DMS153 treated with DMSO at 0.1 percent for 48 hours (cell line): ENCODE data around the gene HIC2.
"Not testable (repeated sequence)": the region's sequence is repeated elsewhere in the genome, so short reads cannot be mapped to it uniquely, and the experiment has no call there.

Experiments
- DNase-seq: peaks from one replicate; lab custom pipeline; 2025; ENCODE audit not compliant: unreplicated experiment; lab: John Stamatoyannopoulos, UW

HIC2 gene, protein sequence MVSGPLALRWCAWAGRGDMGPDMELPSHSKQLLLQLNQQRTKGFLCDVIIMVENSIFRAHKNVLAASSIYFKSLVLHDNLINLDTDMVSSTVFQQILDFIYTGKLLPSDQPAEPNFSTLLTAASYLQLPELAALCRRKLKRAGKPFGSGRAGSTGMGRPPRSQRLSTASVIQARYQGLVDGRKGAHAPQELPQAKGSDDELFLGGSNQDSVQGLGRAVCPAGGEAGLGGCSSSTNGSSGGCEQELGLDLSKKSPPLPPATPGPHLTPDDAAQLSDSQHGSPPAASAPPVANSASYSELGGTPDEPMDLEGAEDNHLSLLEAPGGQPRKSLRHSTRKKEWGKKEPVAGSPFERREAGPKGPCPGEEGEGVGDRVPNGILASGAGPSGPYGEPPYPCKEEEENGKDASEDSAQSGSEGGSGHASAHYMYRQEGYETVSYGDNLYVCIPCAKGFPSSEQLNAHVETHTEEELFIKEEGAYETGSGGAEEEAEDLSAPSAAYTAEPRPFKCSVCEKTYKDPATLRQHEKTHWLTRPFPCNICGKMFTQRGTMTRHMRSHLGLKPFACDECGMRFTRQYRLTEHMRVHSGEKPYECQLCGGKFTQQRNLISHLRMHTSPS

DNA sequence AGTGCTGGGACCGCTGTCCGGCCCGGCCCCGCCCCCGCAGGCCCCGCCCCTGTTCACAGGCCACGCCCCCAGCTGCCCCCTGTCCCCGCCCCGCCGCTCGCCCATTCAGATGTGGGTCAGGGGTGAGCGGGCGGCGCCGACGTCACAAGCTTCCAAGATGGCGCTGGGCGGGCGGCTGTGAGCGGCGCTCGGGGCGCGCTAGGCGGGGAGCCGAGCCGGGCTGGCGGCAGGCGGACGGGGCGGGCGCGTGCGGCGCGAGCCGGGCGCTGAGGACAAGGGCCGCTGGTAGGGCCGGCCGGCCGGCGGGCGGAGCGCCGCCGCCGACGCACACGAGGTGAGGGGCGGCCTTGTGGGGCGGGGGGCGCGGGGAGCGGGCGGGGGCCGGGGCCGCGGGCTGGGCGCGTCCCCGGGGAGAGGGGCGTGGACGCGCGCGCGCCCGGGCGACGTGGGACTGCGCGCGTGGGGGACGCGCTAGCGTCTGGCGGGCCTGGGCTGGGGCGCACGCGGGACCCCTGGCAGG, at the start of gene HIC2:
Gene HIC2 (plus strand): TSS at position 145 of the 520 bp plus-strand sequence. CDS start 25,461 bp downstream, outside the sequence.
- DNase-seq = not testable (repeated sequence)

- DNase-seq = not testable (repeated sequence)
These were observed 48.4 kb upstream of the HIC2 start for GRCh38 chr22:21368603-21369310.

DNA sequence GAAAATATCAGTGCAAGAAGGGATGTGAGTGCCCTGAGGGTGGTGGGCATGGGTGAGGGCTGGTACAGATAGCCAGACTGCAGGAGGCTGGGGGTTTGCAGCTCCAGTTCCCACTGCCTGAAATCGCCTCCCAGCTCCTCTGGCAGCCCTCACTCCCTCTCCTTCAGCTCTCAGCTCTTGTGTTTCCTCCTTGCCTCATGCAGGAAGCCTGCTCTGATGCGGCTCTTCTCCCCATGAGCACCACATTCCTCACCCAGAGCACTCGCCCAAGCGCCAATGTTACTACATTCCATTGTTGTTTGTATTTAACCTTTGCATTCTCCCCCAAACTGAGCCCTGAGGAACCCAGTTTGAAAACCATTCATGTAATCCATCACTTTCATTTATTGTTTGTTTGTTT, 41.3 kb upstream of the HIC2 start:
- not testable (repeated sequence) for DNase-seq

DNA sequence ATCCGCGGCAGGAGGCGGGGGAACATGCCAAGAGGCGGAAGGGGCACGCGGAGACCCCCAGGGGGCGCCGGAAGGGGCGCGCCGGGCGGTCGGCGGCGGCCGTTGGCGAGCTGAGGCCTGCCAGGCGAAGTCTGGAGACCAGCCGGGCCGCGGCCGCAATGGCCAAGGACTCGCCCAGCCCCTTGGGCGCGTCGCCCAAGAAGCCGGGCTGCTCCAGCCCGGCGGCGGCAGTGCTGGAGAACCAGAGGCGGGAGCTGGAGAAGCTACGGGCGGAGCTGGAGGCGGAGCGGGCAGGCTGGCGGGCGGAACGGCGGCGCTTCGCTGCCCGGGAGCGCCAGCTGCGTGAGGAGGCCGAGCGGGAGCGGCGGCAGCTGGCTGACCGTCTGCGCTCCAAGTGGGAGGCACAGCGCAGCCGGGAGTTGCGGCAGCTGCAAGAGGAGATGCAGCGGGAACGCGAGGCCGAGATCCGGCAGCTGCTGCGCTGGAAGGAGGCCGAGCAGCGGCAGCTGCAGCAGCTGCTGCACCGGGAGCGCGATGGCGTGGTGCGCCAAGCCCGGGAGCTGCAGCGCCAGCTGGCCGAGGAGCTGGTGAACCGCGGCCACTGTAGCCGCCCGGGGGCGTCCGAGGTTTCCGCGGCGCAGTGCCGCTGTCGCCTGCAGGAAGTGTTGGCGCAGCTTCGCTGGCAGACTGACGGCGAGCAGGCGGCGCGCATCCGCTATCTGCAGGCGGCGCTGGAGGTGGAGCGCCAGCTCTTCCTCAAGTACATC, 33.3 kb upstream of the HIC2 start, which contains the start of gene RIMBP3B:
Gene RIMBP3B (plus strand): TSS at position 51 of the 767 bp plus-strand sequence. CDS start 108 bp downstream, at position 159.
- DNase-seq = not testable (repeated sequence)

- DNase-seq = not testable (repeated sequence)
These were observed 32.5 kb upstream of the HIC2 start for GRCh38 chr22:21384468-21385357.

- DNase-seq = not testable (repeated sequence)
These were observed 27.7 kb upstream of the HIC2 start for GRCh38 chr22:21389480-21389879.

GRCh38 chr22:21390013-21390412, 27.2 kb upstream of the HIC2 start:
- DNase-seq = not testable (repeated sequence)

GRCh38 chr22:21394613-21395012, 22.6 kb upstream of the HIC2 start:
- not testable (repeated sequence) for DNase-seq

DNA sequence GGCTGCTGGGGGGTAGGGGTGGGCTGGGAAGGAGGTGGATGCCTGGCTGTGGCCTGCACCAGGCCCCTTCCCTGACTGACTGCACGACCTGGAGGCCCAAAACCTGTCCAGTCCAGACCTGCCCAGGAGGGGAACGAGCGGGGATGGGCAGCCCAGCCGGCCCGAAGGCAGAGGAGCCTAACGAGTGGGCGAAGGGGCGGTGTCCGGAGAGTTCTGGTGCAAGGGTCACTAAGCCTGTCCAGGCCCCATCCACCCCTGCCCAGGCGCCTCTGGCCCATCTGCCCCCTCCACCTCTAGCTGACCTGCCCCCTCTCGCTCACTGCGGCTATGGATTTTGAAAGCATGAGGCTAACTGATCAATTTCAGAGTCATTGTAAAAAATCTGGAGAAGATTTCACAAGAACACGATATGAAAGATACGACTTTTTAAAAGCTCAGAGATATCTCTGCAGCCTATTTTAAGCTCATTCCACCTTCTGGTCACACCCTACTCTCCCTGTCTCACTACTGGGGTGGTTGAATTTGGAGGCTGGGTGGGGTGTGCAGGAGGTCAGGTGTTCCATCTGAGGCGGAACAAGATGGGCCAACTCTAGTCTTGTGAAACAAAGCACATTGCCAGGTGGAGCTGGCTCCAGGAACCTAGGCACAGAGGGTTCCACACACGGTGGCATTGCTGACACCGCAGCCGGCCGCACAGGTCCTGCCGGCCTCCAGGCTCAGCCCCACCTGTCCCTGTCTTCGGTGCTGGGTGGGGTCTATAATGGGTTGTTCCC, 15.8 kb upstream of the HIC2 start:
- DNase-seq = not testable (repeated sequence)

GRCh38 chr22:21402763-21403314, 14.3 kb upstream of the HIC2 start:
- DNase-seq = not testable (repeated sequence)

- DNase-seq = not testable (repeated sequence)
These were observed 10.0 kb upstream of the HIC2 start for GRCh38 chr22:21407139-21407538.

DNA sequence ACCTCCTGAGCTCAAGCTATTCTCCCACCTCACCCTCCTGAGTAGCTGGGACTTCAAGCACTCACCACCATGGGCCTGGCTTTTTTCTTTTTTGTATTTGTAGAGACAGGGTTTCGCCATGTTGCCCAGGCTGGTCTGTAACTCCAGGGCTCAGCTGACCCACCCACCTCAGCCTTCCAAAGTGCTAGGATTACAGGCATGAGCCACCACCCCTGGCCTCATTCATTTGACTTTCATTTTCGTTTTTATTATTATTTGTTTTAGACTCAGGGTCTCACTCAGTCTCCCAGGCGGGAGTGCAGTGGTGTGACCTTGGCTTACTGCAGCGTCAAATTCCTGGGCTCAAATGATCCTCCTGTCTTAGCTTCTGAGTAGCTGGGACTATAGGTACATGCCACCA, 9.4 kb upstream of the HIC2 start:
- not testable (repeated sequence) for DNase-seq

DNA sequence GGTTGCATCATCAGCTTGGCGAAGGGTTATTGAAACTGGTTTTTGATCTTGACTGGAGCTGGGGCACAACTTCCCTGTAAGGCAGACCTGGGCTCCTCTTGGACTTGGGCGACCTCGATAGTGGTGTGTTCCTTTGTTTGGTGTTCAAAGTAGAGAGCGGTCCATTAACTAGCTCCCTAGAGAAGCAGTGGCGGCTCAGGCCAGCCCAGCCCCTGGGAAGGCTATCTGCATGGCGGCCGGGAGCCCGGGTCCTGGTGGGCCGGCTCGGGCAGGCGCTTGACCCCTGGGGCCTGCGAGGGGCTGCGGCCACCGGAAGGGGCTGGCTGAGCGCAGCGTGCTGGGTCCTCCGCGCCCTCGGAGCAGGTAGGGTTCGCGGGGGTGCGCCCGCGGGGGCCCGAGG, 796 bp upstream of the HIC2 start:
- DNase-seq = not testable (repeated sequence)

DNA sequence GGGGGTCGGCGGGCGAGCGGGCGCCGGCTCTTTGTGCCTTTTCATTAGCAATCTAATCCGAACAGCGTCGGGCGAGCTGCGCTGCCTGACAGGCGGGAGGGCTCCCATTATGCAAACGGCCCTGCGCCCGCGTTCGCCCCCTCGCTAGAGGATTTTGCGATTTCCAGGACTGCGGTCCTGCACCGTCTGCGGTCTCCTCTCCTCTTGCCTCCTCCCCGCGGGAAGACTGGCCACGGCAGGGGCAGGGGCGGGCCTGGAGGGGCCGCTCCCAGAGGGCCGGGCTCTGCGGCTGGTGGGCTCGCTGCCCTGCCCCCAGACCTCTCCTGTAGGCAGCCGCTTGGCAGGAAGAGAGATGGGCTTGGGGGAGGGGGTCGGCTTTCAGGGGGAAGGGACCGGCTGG, 682 bp downstream of the HIC2 start:
- DNase-seq = not testable (repeated sequence)

GRCh38 chr22:21418974-21419638, 1.9 kb downstream of the HIC2 start:
- DNase-seq = not testable (repeated sequence)

GRCh38 chr22:21420180-21420763, 3.1 kb downstream of the HIC2 start:
- not testable (repeated sequence) for DNase-seq

- not testable (repeated sequence) for DNase-seq
These were observed 7.0 kb downstream of the HIC2 start for GRCh38 chr22:21424084-21424709.
